Nephron (organoid): ENCODE results near the gene GRIK4.
A peak's percentile ranks its signal among the peaks of the same experiment; 100 is the strongest.

Experiments used
- H3K27ac Mint-ChIP-seq, 3 experiments: 2 replicates each; pipeline ENCODE4 v1.8.0; 2020; ENCODE audit warnings: mixed read lengths in 3 of 3, mild to moderate bottlenecking in 2 of 3, moderate library complexity in 1 of 3
- H3K27me3 Mint-ChIP-seq: 2 replicates; pipeline ENCODE4 v1.8.0; 2021; ENCODE audit warnings: low read depth, mild to moderate bottlenecking, moderate library complexity, mixed read lengths
- H3K36me3 Mint-ChIP-seq: 2 replicates; pipeline ENCODE4 v1.8.0; 2020; ENCODE audit warnings: low read depth, mixed read lengths
- H3K4me1 Mint-ChIP-seq: 2 replicates; pipeline ENCODE4 v1.8.0; 2020; ENCODE audit warnings: mixed read lengths
- H3K4me3 Mint-ChIP-seq, 3 experiments: 2 replicates each; pipeline ENCODE4 v1.8.0; 2020; ENCODE audit warnings: mild to moderate bottlenecking in 3 of 3, mixed read lengths in 3 of 3, moderate library complexity in 2 of 3
- H3K9me3 Mint-ChIP-seq: 2 replicates; pipeline ENCODE4 v1.8.0; 2020; ENCODE audit warnings: mixed read lengths
- CTCF ChIP-seq, 3 experiments: fragments of 200-600 bp; sonication (generic); IDR thresholded peaks; one replicate each; pipeline ENCODE4 v1.5.0; 2021; ENCODE audit warnings: antibody characterized with exemption in 3 of 3; ENCODE audit not compliant: unreplicated experiment in 3 of 3

Gene GRIK4

DNA sequence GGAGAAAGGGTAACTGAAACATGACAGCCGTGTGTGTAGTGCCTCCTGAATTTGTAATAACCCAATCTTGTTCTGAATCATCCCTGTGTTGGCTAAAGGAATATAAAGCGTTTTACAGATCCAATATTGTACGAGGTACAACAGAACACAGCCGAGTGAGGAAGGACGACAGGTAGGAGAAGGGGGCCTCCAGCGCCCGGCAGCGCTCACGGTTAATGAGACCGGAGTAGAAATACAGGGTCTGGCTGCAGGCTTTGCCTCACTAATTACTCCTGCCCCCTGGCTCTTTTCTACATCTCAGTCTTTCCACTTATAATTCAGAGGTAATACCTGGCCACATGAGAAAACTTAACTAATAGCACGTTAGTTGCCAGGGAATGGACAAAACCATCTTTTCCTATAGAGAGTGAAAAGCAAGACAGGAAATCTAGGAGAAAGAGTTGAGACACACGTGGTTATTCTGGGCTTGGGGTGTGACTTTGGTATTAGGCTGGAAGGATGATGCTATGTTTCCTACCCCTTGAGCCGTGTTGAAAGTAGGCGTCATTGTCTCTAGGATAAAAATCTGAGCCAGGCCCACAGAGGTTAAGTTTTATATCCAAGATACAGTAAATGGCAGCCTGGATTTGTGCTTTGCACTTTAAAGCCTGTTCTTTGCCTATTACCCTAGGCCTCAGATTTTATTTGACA is 54.1 kb downstream of the GRIK4 start:
- no peak for TF ChIP-seq CTCF (IDR thresholded peaks at IDR 0.05; ENCODE audit: unreplicated experiment in 3 of 3)
- Mint-ChIP-seq H3K4me3 (peak overlapping the region; percentile 64 to 68 (median 65)), H3K4me1 (peaks cover 24% of the 10 kb centered on the region), H3K36me3 (no peaks in the 10 kb centered on the region), H3K27ac (no peak overlapping the region), H3K27me3 (peaks cover 54% of the 10 kb centered on the region), H3K9me3 (no peaks in the 10 kb centered on the region)

- TF ChIP-seq CTCF (IDR thresholded peaks at IDR 0.05; ENCODE audit: unreplicated experiment in 3 of 3), result no peak
- Mint-ChIP-seq H3K4me1 (peaks cover 24% of the 10 kb centered on the region), H3K36me3 (no peaks in the 10 kb centered on the region), H3K27me3 (peaks cover 58% of the 10 kb centered on the region), H3K27ac (no peak overlapping the region), H3K9me3 (peaks cover 3% of the 10 kb centered on the region), H3K4me3 (peak overlapping the region in 1 of 3 experiments; percentile 37)
Measured at GRCh38 chr11:120566176-120566575, 54.6 kb downstream of the GRIK4 start.

DNA sequence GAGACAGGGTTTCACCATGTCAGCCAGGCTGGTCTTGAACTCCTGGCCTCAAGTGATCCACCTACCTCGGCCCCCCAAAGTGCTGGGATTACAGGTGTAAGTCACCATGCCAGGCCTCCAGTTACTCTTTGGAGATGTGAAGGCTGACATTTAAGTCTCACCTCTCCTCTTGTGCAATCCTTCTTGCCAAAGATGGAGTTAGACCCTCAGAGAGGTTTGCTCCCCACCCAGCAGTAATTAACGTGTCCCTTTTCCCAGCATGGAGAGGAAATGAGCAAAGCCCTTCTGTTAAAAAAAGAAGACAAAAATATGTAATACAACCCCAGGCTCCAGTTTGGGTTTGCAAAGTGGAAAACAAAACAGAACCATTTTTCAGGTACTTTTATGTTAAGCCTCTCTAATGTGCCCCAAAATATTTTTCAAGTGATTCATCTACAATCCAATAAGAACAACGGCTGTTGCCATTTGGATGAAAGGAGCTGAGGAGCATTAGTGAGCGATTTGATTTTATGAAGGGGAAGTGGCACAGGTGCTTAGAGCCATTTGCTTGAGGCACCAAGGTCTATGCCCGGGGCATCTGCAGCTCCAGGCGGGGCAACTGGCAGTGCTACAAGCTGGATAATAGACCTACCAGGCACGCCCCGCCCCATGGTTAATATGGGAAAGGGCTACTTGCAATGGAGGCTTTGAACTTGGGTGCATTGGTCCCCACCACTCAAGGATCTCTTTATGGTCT is 57.2 kb downstream of the GRIK4 start:
- TF ChIP-seq CTCF (IDR thresholded peaks at IDR 0.05; ENCODE audit: unreplicated experiment in 3 of 3), result no peak
- H3K36me3 Mint-ChIP-seq, result no peaks in the 10 kb centered on the region
- peaks cover 4% of the 10 kb centered on the region for H3K9me3 Mint-ChIP-seq
- H3K27me3 Mint-ChIP-seq, result peaks cover 47% of the 10 kb centered on the region
- H3K27ac Mint-ChIP-seq, result no peak overlapping the region
- H3K4me1 Mint-ChIP-seq, result peaks cover 10% of the 10 kb centered on the region
- no peak overlapping the region for H3K4me3 Mint-ChIP-seq

GRCh38 chr11:120569861-120570260 is 58.3 kb downstream of the GRIK4 start:
- H3K27ac Mint-ChIP-seq, result no peak overlapping the region
- TF ChIP-seq CTCF (IDR thresholded peaks at IDR 0.05; ENCODE audit: unreplicated experiment in 3 of 3), result no peak
- H3K9me3 Mint-ChIP-seq, result peaks cover 4% of the 10 kb centered on the region
- no peak overlapping the region for H3K4me3 Mint-ChIP-seq
- H3K36me3 Mint-ChIP-seq, result no peaks in the 10 kb centered on the region
- H3K4me1 Mint-ChIP-seq, result peaks cover 10% of the 10 kb centered on the region
- peaks cover 47% of the 10 kb centered on the region for H3K27me3 Mint-ChIP-seq

DNA sequence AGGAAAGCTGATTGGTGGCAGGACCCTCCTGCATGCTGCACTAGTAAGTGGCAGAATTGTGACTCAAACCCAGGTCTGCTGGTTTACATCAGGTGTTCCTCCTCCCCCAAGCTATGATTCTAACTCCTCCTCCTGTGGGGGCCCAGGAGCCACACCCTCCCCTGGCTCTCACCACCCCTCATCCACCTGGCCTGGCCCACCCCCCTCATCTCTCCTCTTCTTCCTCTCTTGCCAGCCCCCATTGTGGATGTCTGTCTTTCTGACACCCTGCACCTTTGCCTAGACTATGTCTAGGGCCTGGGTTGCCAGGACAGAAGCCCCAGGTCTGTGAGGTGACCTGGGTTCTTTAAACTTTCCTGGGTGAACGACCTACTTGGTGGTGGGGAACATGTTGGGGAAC is 59.9 kb downstream of the GRIK4 start:
- no peaks in the 10 kb centered on the region for H3K4me1 Mint-ChIP-seq
- H3K36me3 Mint-ChIP-seq, result no peaks in the 10 kb centered on the region
- no peak overlapping the region for H3K27ac Mint-ChIP-seq
- no peak for TF ChIP-seq CTCF (IDR thresholded peaks at IDR 0.05; ENCODE audit: unreplicated experiment in 3 of 3)
- H3K9me3 Mint-ChIP-seq, result peaks cover 4% of the 10 kb centered on the region
- H3K4me3 Mint-ChIP-seq, result no peak overlapping the region
- peaks cover 46% of the 10 kb centered on the region for H3K27me3 Mint-ChIP-seq
